GM19099 (cell line): ENCODE measurements around the gene ANKS1B.

Experiments used
- POLR2A ChIP-seq: IDR thresholded peaks from 3 replicates; pipeline ENCODE4 v1.6.1; 2011; ENCODE audit warnings: low read depth; ENCODE audit not compliant: insufficient read length; ENCODE audit errors: extremely low read depth

ANKS1B gene

DNA sequence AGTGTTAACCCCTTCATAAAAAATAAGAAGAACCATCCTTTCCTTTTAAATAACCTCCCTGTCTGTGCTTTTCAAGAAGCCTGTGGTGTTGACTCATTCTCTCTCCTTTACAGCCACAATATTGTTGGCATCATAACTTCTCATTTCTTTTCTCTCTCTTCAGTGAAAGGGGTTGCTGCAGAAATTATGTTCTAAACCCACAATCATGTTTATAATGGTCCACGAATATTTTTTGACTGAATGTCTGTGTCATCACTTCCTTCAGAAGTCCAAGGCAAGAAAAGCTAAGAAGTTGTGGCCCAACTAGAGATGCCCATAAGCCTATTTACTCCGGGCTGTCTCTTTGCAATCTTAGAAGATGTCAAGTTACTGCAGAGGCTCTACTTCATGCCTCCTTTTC, 851.3 kb downstream of the ANKS1B start:
- no peak for TF ChIP-seq POLR2A

DNA sequence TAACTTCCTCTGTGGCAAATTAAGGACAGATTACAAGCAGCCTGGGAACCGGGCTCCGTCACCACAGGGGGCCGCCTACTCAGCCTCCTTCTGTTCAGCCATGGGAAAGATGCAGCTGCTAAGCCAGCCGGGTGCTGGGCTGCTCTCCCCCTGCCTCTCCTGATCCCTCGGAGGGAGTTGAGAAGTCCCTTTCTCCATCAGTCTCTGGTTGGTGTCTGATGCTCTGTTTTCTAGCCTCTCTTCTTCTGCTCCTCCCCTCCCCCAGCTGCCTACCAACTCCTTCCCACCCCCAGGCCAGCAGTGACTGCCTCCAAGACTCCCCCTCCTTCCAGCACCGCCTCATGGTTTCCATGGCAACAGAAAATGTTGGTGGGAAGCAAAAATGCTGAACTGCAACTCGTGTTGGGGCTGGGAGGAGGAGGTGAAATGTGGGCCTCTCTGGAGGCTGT, 853.0 kb downstream of the ANKS1B start:
- TF ChIP-seq POLR2A: no peak

DNA sequence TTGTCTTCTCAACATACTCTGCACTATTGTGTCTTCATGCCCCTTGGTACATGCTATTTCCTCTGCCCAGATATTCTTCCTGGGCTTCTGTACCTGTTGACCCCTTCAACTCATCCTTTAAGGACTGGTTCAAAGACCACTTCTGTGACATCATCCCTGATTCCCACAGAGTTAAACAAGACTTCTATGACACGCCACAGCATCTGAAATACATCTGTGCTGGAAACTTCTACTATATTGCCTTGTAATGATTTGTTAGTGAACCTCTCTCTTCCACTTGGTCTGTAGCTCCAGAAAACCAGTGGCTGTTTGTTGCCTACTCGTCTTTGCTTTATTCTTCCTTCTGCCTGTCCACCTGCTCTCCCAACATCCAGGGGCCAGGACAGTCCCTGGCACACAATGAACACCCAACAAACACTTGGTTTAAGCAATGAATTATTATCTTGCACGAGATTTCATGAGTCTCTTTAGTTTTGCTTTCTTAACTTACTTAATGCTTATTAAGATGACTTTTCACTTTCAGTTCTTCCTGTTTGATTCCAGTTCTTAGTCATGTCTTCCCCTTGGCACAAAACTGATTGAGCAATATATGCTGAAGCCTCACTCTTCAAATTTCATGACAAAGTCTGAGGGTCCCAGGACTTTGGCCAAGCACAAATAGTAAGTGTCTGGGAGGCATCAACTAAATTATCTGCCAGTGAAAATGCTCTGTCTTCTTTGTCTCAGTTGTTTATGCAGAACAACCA, 853.8 kb downstream of the ANKS1B start:
- TF ChIP-seq POLR2A: no peak

DNA sequence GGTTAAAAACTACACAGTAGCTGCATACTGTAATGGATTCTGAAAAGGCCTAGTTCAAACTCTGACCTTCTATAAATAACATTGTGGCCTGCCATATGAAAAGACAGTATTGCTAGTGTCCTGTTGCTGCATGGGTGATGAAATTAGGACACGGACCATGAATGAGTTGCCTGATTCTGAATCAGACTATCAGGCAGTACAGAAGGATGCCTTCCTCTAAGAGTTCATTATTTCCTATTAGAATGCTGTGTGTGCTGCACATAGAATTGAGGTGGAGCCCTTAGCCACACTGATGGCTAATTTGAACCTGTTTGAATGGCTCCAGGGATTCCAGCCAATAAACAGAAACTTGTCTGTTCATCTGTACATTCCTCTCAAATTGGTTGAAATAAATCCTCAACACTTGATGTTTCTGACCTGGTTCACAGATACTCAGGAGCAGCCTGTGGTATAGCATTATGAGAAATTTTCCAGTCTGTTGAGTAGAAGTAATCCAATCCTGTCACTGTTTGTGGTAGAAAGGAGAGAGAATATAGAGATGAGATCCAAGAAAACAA, 856.4 kb downstream of the ANKS1B start:
- TF ChIP-seq POLR2A: no peak

DNA sequence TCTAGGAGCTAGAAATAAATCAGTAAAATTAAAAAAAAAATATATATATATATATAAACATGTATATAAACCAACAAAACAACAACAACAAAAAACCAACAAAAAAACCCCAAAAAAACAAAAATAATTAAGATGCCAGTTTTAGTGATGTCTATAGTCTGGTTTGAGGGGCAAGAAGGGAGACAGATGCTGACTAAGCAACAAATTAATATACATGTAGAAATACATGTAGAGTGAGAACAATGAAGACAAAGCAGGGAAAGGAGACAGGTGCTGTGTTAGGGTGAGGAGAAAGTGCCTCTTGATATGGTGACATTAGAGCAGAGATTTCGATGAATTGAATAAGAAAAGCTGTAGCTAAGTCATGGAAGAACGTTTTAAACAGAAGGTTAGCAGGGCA, 861.8 kb downstream of the ANKS1B start:
- no peak for TF ChIP-seq POLR2A

DNA sequence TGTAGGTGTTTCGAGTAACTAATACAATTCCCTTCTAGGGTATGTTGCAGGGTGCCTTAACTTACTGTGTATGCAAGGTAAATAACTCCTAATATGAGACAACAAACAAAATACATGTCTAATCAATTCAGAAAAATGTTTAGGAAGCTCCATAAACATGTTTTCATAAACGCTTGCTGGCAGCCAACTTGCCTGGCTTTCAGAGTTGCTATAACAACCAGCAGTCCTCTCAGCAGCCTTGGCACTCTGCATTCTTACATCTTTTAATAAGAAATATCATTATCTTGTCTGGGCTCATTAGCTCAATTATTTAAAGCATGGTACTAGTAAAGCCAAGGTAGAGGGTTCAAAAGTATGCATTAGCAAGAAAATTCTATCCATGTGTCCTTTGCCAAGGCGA, 862.2 kb downstream of the ANKS1B start:
- no peak for TF ChIP-seq POLR2A

DNA sequence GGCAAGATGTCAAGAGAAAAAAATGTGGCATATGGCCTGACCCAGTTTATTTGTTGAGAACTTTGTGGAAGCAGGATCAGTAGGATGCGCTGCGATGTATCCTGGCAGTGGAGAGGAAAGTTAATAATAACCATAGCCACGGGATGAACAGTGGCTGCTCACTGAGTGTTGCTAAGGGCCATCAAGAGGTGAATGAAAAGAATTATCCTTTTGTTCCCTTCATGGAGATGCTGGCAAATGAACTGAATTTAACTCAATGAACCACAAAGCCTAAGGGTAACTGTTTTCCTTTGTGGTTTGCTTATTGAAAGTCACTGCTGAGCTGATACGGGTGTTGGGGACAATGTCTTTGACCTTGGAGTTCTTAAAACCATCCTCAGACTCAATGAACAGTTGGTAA, 863.2 kb downstream of the ANKS1B start:
- no peak for TF ChIP-seq POLR2A

DNA sequence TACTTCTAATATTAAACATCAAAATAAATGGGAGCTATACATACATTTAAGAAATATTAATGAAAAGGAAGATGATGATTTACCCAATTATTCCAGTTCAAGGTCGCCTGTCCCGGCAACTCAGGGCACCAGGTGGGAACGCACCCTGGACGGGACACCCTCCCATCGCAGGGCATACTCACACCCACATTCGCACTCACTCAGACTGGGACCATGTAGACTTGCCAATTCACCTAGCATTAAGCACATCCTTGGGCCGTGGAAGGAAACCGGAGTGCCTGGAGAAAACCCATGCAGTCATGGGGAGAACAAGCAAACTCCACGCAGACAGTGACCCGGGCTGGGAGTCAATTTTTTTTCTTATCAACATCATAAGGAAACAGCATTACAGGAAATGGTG, 864.8 kb downstream of the ANKS1B start:
- no peak for TF ChIP-seq POLR2A

DNA sequence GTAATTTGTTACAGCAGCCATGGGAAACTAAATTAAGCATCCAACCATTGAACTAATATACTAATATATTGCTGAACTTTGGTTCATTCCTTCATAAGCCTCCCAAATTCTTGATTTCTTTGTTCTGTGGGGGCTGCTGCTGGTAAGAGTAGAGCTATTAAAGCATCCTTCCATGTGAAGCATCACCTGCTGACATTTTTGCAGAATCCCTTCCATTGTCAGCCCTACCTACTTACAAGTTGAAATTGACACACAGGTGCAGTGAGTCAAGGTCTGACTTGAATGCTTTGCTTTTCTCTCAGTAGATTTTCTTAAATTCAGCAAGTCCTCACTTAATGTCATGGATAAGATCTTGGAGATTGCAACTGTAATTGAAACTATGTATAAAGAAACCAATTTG, 865.3 kb downstream of the ANKS1B start:
- no peak for TF ChIP-seq POLR2A

DNA sequence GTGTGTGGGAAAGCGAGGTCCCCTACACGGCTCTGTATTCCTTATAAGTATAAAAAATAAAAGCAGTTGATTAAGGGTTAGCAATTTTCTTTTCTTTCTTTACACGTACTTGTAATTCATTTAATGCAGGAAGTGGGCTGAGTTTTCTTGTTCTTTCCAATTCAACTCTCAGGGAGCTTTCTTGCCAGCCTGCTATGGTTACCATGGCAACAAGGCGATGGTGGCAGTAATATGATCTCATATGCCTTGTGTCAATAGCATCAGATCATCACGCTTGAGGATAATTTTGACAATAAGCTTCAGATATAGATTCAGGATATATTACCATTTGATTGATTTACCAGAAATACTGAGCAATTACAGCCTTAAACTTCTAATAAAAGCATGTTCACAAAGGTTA, 873.1 kb downstream of the ANKS1B start:
- no peak for TF ChIP-seq POLR2A

DNA sequence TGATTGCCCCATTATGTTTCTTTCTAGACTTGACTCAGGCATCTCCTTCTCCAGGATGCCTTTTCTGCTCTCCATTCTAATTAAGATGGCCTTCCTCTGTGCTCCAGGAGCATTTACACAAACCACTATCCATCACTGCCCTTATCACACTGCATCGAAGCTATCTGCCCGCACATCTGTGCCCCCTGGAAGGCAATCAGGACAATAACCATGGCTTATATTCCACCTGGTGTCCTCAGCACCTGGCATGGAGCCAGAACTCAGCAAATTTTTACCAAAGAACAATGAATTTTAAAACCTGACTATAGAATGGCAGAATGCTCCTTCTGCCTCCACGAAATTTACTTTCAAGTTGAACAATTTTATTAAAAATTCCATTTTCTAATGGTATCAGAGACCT, 873.9 kb downstream of the ANKS1B start:
- TF ChIP-seq POLR2A: no peak

DNA sequence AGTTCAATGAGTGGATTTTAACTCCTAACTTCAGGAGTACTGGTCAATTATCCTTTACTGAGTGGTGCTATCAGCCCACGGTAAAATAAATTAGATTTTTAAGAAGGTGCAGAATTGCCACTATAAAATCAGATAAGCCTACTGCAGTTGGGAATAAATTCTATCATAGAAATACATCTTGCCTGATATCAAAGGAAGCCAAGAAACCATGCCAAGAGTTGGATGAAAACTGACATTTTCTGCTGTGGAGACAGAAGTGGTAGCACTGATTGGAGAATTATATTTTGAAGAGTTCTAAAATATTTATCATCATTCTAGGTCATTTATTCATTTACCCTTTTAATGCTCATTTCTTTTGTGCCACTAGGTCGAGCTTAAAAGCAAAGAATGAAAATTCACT, 874.5 kb downstream of the ANKS1B start:
- no peak for TF ChIP-seq POLR2A

DNA sequence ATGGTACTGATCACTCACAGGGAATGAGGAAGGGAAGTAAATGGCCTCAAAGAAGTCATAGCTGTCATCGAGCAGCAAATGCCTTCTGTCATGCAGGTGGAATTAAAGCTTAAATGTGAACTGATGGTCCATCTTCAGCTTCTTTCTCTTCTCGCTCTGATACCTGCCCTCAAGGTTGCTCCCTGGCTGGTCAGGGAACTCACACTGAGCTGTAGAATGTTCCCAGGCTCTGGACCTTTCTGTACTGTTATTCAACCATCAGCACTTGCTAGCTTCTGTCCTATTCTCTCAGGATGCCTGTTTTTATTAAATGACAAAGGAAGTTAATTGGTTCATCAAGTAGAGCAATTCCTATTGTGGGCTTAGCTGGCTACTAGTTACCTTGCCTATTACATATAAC, 875.8 kb downstream of the ANKS1B start:
- no peak for TF ChIP-seq POLR2A

DNA sequence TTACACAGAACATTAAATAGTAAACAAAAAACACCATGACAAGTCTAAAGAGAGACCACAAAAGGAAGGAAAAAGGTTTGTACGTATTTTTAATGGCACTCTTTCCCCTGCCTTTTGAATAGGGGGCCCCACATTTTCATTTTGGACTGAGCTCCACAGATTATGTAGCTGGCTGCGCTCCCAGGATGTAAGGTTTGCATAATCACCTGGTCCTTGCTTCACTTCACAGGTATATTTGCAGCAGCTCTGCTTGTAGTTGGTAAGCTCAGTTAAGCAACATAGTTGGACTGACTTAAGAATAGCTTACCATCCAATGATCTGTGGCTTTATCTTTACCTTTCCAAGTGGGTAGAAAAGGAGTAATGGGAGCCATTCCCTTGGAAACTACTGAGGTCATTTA, 885.0 kb downstream of the ANKS1B start:
- no peak for TF ChIP-seq POLR2A

DNA sequence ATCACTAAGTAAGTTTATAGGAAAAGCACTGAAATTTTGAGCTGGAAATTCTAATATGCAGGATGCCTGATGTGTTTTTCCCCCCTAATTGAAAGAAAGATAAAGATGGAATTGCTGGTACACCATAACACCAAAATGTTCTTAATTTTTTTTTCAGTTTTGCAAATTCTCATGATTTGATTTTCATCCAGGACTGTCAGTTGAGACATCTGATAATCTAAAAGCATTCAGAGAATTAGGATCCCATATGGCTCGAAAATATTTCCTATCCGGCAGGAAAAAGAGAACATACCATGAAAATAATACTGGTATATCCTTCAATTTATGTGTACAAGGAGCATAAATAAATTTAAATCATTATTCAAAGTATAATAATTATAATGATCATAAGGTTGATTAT, 887.6 kb downstream of the ANKS1B start:
- TF ChIP-seq POLR2A: no peak

DNA sequence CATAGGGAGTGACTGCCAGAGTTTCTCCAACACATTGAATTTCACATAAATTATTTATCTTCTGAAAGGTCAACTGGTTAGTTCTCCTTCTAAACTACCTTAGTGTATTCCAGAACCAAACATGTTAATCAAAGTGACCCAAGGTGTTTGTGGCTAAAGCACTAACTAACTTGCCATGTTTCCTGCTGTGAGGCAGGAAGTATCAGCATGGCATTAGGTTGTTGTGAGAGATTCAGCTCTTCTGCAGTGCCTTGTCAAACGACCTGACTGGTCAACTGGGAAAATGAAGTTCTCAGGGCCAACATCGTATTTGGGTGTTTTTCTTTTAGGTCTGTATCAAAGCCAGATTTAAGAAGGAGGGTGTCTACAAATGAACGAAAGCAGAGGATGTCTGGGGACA, 891.6 kb downstream of the ANKS1B start:
- TF ChIP-seq POLR2A: no peak
